Activated CD4-positive, alpha-beta T cell treated with anti-CD3 and anti-CD28 coated beads, Interleukin-2, amount 10 ng/mL, durations not matched to agents 24 days and 14 days (primary cell): ENCODE results near the gene ARHGAP27. TPM values are rescaled to one million over a fixed set of nuclear protein-coding genes. Genes with fewer than 3 reads are reported as not detected.

Experiments used
- DNase-seq: peaks from one replicate; pipeline ENCODE4 v3.0.0; 2022
- H3K27ac Mint-ChIP-seq: one replicate; pipeline ENCODE4 v1.8.0; 2022; ENCODE audit warnings: mild to moderate bottlenecking, mixed read lengths
- H3K27me3 Mint-ChIP-seq: one replicate; pipeline ENCODE4 v1.8.0; 2022; ENCODE audit warnings: mixed read lengths
- H3K36me3 Mint-ChIP-seq: one replicate; pipeline ENCODE4 v1.8.0; 2022; ENCODE audit warnings: low read depth, mild to moderate bottlenecking, mixed read lengths
- H3K4me1 Mint-ChIP-seq: one replicate; pipeline ENCODE4 v1.8.0; 2021; ENCODE audit warnings: mixed read lengths
- H3K4me3 Mint-ChIP-seq: one replicate; pipeline ENCODE4 v1.8.0; 2022; ENCODE audit warnings: mild to moderate bottlenecking, moderate library complexity, mixed read lengths
- H3K9me3 Mint-ChIP-seq: one replicate; pipeline ENCODE4 v1.8.0; 2021; ENCODE audit warnings: mixed read lengths
- intact Hi-C: fragments of 100-400 bp; cut with micrococcal nuclease; formaldehyde crosslinking; loops from one replicate; pipeline ENCODE4 v1.15.1; 2023
- total RNA-seq: library from RNA; stranded (reverse); gene quantifications from 2 replicates; pipeline ENCODE4 v1.2.3, GENCODE V29; 2022

ARHGAP27 gene
- total RNA-seq, 1 donor from 2014 or later: 48.3 TPM

- Mint-ChIP-seq H3K4me1 (peaks cover 21% of the 10 kb centered on the region), H3K27ac (no peak overlapping the region), H3K4me3 (no peak overlapping the region), H3K27me3 (no peaks in the 10 kb centered on the region), H3K9me3 (no peaks in the 10 kb centered on the region), H3K36me3 (peaks cover 2% of the 10 kb centered on the region)
- DNase-seq: no peak
- intact Hi-C loops: loop anchor here (2.0 kb wide), 1 partner anchor 163 kb away; no protein-coding TSS in a partner anchor
Observed at GRCh38 chr17:45429339-45430005, 3.2 kb downstream of the ARHGAP27 start.

GRCh38 chr17:45428931-45429338, 3.7 kb downstream of the ARHGAP27 start:
- H3K27me3 Mint-ChIP-seq: no peaks in the 10 kb centered on the region
- intact Hi-C loops: loop anchor here (2.0 kb wide), 1 partner anchor 164 kb away; no protein-coding TSS in a partner anchor
- no peaks in the 10 kb centered on the region for H3K9me3 Mint-ChIP-seq
- peaks cover 2% of the 10 kb centered on the region for H3K36me3 Mint-ChIP-seq
- H3K4me3 Mint-ChIP-seq: peak overlapping the region; percentile 72
- no peak for DNase-seq
- peaks cover 21% of the 10 kb centered on the region for H3K4me1 Mint-ChIP-seq
- H3K27ac Mint-ChIP-seq: no peak overlapping the region

GRCh38 chr17:45428050-45428617, 4.5 kb downstream of the ARHGAP27 start:
- peak overlapping the region; percentile 72 for H3K4me3 Mint-ChIP-seq

GRCh38 chr17:45427181-45427835, 5.4 kb downstream of the ARHGAP27 start:
- peaks cover 21% of the 10 kb centered on the region for H3K4me1 Mint-ChIP-seq
- peaks cover 4% of the 10 kb centered on the region for H3K36me3 Mint-ChIP-seq
- H3K4me3 Mint-ChIP-seq: no peak overlapping the region
- DNase-seq: no peak
- intact Hi-C loops: no loop called here
- H3K27me3 Mint-ChIP-seq: no peaks in the 10 kb centered on the region
- H3K9me3 Mint-ChIP-seq: no peaks in the 10 kb centered on the region
- H3K27ac Mint-ChIP-seq: no peak overlapping the region

More at GRCh38 chr17:45428050-45428617, 4.5 kb downstream of the ARHGAP27 start:
- intact Hi-C loops: loop anchor here (2.0 kb wide), 1 partner anchor 165 kb away; no protein-coding TSS in a partner anchor
- Mint-ChIP-seq H3K27me3 (no peaks in the 10 kb centered on the region), H3K9me3 (no peaks in the 10 kb centered on the region), H3K27ac (peak overlapping the region; percentile 67), H3K4me1 (peaks cover 21% of the 10 kb centered on the region), H3K36me3 (peaks cover 2% of the 10 kb centered on the region)
- DNase-seq: peak; percentile 96

- peaks cover 21% of the 10 kb centered on the region for H3K4me1 Mint-ChIP-seq
- intact Hi-C loops: no loop called here
- H3K36me3 Mint-ChIP-seq: peaks cover 4% of the 10 kb centered on the region
- no peak overlapping the region for H3K4me3 Mint-ChIP-seq
- no peak overlapping the region for H3K27ac Mint-ChIP-seq
- no peaks in the 10 kb centered on the region for H3K9me3 Mint-ChIP-seq
- peaks cover under 1% of the 10 kb centered on the region for H3K27me3 Mint-ChIP-seq
- DNase-seq: no peak
Observed at GRCh38 chr17:45426561-45426960, 6.1 kb downstream of the ARHGAP27 start.

- intact Hi-C loops: no loop called here
- Mint-ChIP-seq H3K36me3 (peaks cover 4% of the 10 kb centered on the region), H3K4me3 (no peak overlapping the region), H3K9me3 (no peaks in the 10 kb centered on the region), H3K27me3 (peaks cover 2% of the 10 kb centered on the region), H3K27ac (no peak overlapping the region), H3K4me1 (peaks cover 18% of the 10 kb centered on the region)
- no peak for DNase-seq
Observed at GRCh38 chr17:45425984-45426413, 6.7 kb downstream of the ARHGAP27 start.

GRCh38 chr17:45425125-45425983, 7.3 kb downstream of the ARHGAP27 start:
- Mint-ChIP-seq H3K27ac (no peak overlapping the region), H3K27me3 (peaks cover 2% of the 10 kb centered on the region), H3K36me3 (peaks cover 4% of the 10 kb centered on the region), H3K4me1 (peaks cover 13% of the 10 kb centered on the region), H3K9me3 (no peaks in the 10 kb centered on the region), H3K4me3 (no peak overlapping the region)
- intact Hi-C loops: no loop called here
- no peak for DNase-seq

- intact Hi-C loops: no loop called here
- H3K9me3 Mint-ChIP-seq: no peaks in the 10 kb centered on the region
- peaks cover 2% of the 10 kb centered on the region for H3K27me3 Mint-ChIP-seq
- peaks cover 4% of the 10 kb centered on the region for H3K36me3 Mint-ChIP-seq
- peaks cover 12% of the 10 kb centered on the region for H3K4me1 Mint-ChIP-seq
- no peak overlapping the region for H3K27ac Mint-ChIP-seq
- no peak overlapping the region for H3K4me3 Mint-ChIP-seq
- no peak for DNase-seq
Observed at GRCh38 chr17:45424769-45425124, 7.9 kb downstream of the ARHGAP27 start.

- DNase-seq: no peak
- peaks cover 2% of the 10 kb centered on the region for H3K27me3 Mint-ChIP-seq
- no peaks in the 10 kb centered on the region for H3K9me3 Mint-ChIP-seq
- H3K4me1 Mint-ChIP-seq: peaks cover 12% of the 10 kb centered on the region
- H3K27ac Mint-ChIP-seq: no peak overlapping the region
- H3K4me3 Mint-ChIP-seq: no peak overlapping the region
- intact Hi-C loops: no loop called here
- peaks cover 4% of the 10 kb centered on the region for H3K36me3 Mint-ChIP-seq
Observed at GRCh38 chr17:45423975-45424335, 8.7 kb downstream of the ARHGAP27 start.

GRCh38 chr17:45423304-45423974, 9.2 kb downstream of the ARHGAP27 start:
- Mint-ChIP-seq H3K27ac (no peak overlapping the region), H3K36me3 (peaks cover 2% of the 10 kb centered on the region), H3K4me3 (no peak overlapping the region), H3K4me1 (peaks cover 7% of the 10 kb centered on the region), H3K9me3 (no peaks in the 10 kb centered on the region), H3K27me3 (peaks cover 2% of the 10 kb centered on the region)
- intact Hi-C loops: no loop called here
- DNase-seq: no peak

GRCh38 chr17:45414990-45415881, 17.4 kb downstream of the ARHGAP27 start:
- no peak overlapping the region for H3K27ac Mint-ChIP-seq
- peaks cover 4% of the 10 kb centered on the region for H3K36me3 Mint-ChIP-seq
- peaks cover 26% of the 10 kb centered on the region for H3K4me1 Mint-ChIP-seq
- H3K9me3 Mint-ChIP-seq: no peaks in the 10 kb centered on the region
- no peak overlapping the region for H3K4me3 Mint-ChIP-seq
- intact Hi-C loops: no loop called here
- no peaks in the 10 kb centered on the region for H3K27me3 Mint-ChIP-seq
- no peak for DNase-seq

- Mint-ChIP-seq H3K27ac (no peak overlapping the region), H3K27me3 (no peaks in the 10 kb centered on the region), H3K9me3 (no peaks in the 10 kb centered on the region), H3K36me3 (peaks cover 6% of the 10 kb centered on the region), H3K4me3 (no peak overlapping the region), H3K4me1 (peaks cover 34% of the 10 kb centered on the region)
- DNase-seq: no peak
- intact Hi-C loops: no loop called here
Observed at GRCh38 chr17:45413498-45413923, 19.2 kb downstream of the ARHGAP27 start.
